GM13976 (cell line): ENCODE results near the gene CHSY1.

Experiments used
- DNase-seq: peaks from one replicate; pipeline ENCODE4 v3.0.0; 2012; ENCODE audit warnings: low spot score
- CTCF ChIP-seq: IDR thresholded peaks from 2 replicates; pipeline ENCODE4 v1.5.1; 2012; ENCODE audit warnings: borderline replicate concordance, mild to moderate bottlenecking; ENCODE audit not compliant: insufficient read depth; ENCODE audit errors: extremely low read depth, missing control alignments, control extremely low read depth
- in situ Hi-C: fragments of 300-500 bp; cut with MboI; formaldehyde crosslinking; loops from one replicate; pipeline ENCODE4 v1.12.0; 2022; ENCODE audit warnings: low sequenced_read_pairs, mixed read lengths, inconsistent platforms; ENCODE audit not compliant: unreplicated experiment

The CHSY1 gene

GRCh38 chr15:101138913-101139880 is 112.7 kb downstream of the CHSY1 start:
- in situ Hi-C loops: no loop called here
- peak; percentile 86 for DNase-seq

GRCh38 chr15:101138086-101138660 is 113.7 kb downstream of the CHSY1 start:
- no peak for TF ChIP-seq CTCF
- DNase-seq: no peak
- in situ Hi-C loops: no loop called here

More at GRCh38 chr15:101138913-101139880, 112.7 kb downstream of the CHSY1 start:
- TF ChIP-seq CTCF: no peak

GRCh38 chr15:101137312-101137940 is 114.4 kb downstream of the CHSY1 start:
- DNase-seq: no peak
- in situ Hi-C loops: no loop called here
- TF ChIP-seq CTCF: no peak

- no peak for DNase-seq
- TF ChIP-seq CTCF: no peak
- in situ Hi-C loops: no loop called here
Observed at GRCh38 chr15:101136381-101137268, 115.2 kb downstream of the CHSY1 start.

- DNase-seq: peak; percentile 72
- in situ Hi-C loops: no loop called here
- TF ChIP-seq CTCF: no peak
Observed at GRCh38 chr15:101135532-101136166, 116.2 kb downstream of the CHSY1 start.

- in situ Hi-C loops: no loop called here
- no peak for TF ChIP-seq CTCF
- no peak for DNase-seq
Observed at GRCh38 chr15:101134780-101135179, 117.1 kb downstream of the CHSY1 start.
